ENCODE data around the gene SFXN5.

The SFXN5 gene

GRCh38 chr2:72949045-72949444, 122.5 kb downstream of the SFXN5 start:
- TF ChIP-seq CTCF (conservative IDR thresholded peaks at IDR 0.05; ENCODE audit: low read depth, low read length) = no peak
- H3K27me3 ChIP-seq (ENCODE audit: insufficient read depth, low read depth) = no peaks in the 10 kb centered on the region
- H3K79me2 ChIP-seq (ENCODE audit: insufficient read depth, low read depth) = no peaks in the 10 kb centered on the region
- no peak overlapping the region for H3K27ac ChIP-seq
- H4K20me1 ChIP-seq (ENCODE audit: insufficient read depth) = no peaks in the 10 kb centered on the region
- H3K4me1 ChIP-seq (ENCODE audit: low read depth, poor library complexity, severe bottlenecking) = no peaks in the 10 kb centered on the region
- no peak overlapping the region for H3K9ac ChIP-seq
- no peak overlapping the region for H2AFZ ChIP-seq (ENCODE audit: low read depth)
- H3K4me3 ChIP-seq (IDR thresholded peaks at IDR 0.05; ENCODE audit: insufficient read depth, low read depth, low read length) = no peak overlapping the region
- no peak overlapping the region for H3K4me2 ChIP-seq
- H3K36me3 ChIP-seq (ENCODE audit: insufficient read depth) = no peaks in the 10 kb centered on the region

GRCh38 chr2:72947952-72948830, 123.3 kb downstream of the SFXN5 start:
- H3K4me1 ChIP-seq (ENCODE audit: low read depth, poor library complexity, severe bottlenecking) = no peaks in the 10 kb centered on the region
- TF ChIP-seq CTCF (conservative IDR thresholded peaks at IDR 0.05; ENCODE audit: low read depth, low read length) = no peak

GRCh38 chr2:72946466-72946865, 125.0 kb downstream of the SFXN5 start:
- H3K4me1 ChIP-seq (ENCODE audit: low read depth, poor library complexity, severe bottlenecking) = no peaks in the 10 kb centered on the region
- no peak overlapping the region for H3K4me2 ChIP-seq
- TF ChIP-seq CTCF (conservative IDR thresholded peaks at IDR 0.05; ENCODE audit: low read depth, low read length) = no peak
- H3K36me3 ChIP-seq (ENCODE audit: insufficient read depth) = no peaks in the 10 kb centered on the region
- no peak overlapping the region for H3K27ac ChIP-seq
- H3K4me3 ChIP-seq (IDR thresholded peaks at IDR 0.05; ENCODE audit: insufficient read depth, low read depth, low read length) = no peak overlapping the region
- H3K27me3 ChIP-seq (ENCODE audit: insufficient read depth, low read depth) = no peaks in the 10 kb centered on the region
- H4K20me1 ChIP-seq (ENCODE audit: insufficient read depth) = no peaks in the 10 kb centered on the region
- H2AFZ ChIP-seq (ENCODE audit: low read depth) = no peak overlapping the region
- H3K9ac ChIP-seq = no peak overlapping the region
- no peaks in the 10 kb centered on the region for H3K79me2 ChIP-seq (ENCODE audit: insufficient read depth, low read depth)

More at GRCh38 chr2:72947952-72948830, 123.3 kb downstream of the SFXN5 start:
- Histone ChIP-seq H3K27ac (no peak overlapping the region), H3K79me2 (ENCODE audit: insufficient read depth, low read depth) (no peaks in the 10 kb centered on the region), H4K20me1 (ENCODE audit: insufficient read depth) (no peaks in the 10 kb centered on the region), H3K4me3 (IDR thresholded peaks at IDR 0.05; ENCODE audit: insufficient read depth, low read depth, low read length) (no peak overlapping the region), H3K4me2 (no peak overlapping the region), H2AFZ (ENCODE audit: low read depth) (no peak overlapping the region), H3K36me3 (ENCODE audit: insufficient read depth) (no peaks in the 10 kb centered on the region), H3K27me3 (ENCODE audit: insufficient read depth, low read depth) (no peaks in the 10 kb centered on the region), H3K9ac (no peak overlapping the region)

- Histone ChIP-seq H3K27ac (no peak overlapping the region), H3K4me1 (ENCODE audit: low read depth, poor library complexity, severe bottlenecking) (no peaks in the 10 kb centered on the region), H2AFZ (ENCODE audit: low read depth) (no peak overlapping the region), H3K4me2 (no peak overlapping the region), H3K9ac (no peak overlapping the region), H3K36me3 (ENCODE audit: insufficient read depth) (no peaks in the 10 kb centered on the region), H3K79me2 (ENCODE audit: insufficient read depth, low read depth) (no peaks in the 10 kb centered on the region), H3K4me3 (IDR thresholded peaks at IDR 0.05; ENCODE audit: insufficient read depth, low read depth, low read length) (no peak overlapping the region), H4K20me1 (ENCODE audit: insufficient read depth) (no peaks in the 10 kb centered on the region), H3K27me3 (ENCODE audit: insufficient read depth, low read depth) (no peaks in the 10 kb centered on the region)
- no peak for TF ChIP-seq CTCF (conservative IDR thresholded peaks at IDR 0.05; ENCODE audit: low read depth, low read length)
Observed at GRCh38 chr2:72945450-72946019, 126.0 kb downstream of the SFXN5 start.

All from KMS-11 (cell line).